Kidney (tissue), 14 donors: ENCODE measurements around the gene COBL. TPM values are rescaled to one million over a fixed set of nuclear protein-coding genes. Genes with fewer than 3 reads are reported as not detected.
"Not testable (repeated sequence)": the region's sequence is repeated elsewhere in the genome, so short reads cannot be mapped to it uniquely, and the experiment has no call there.

Experiments used
- DNase-seq, 5 donors: peaks; one replicate each; pipeline ENCODE4 v3.0.0-alpha.2; 2013 to 2020
- FAIRE-seq: peaks from 2 replicates; lab custom pipeline; 2012; peaks lifted over from hg19 to GRCh38; lab: Jason Lieb, UNC
- H3K27ac ChIP-seq, 2 donors: one replicate each; pipeline ENCODE4 v1.7.0; 2013; ENCODE audit warnings: low read depth in 2 of 2, low read length in 2 of 2, inconsistent platforms in 1 of 2
- H3K27me3 ChIP-seq: one replicate; pipeline ENCODE4 v1.7.1; 2013; ENCODE audit warnings: low read length, inconsistent platforms; ENCODE audit not compliant: control insufficient read depth, insufficient read depth
- H3K36me3 ChIP-seq, 3 donors: one replicate each; pipeline versions ENCODE4 v1.7.0 to v1.7.1; 2013; ENCODE audit warnings: low read length in 3 of 3, control low read depth in 1 of 3, inconsistent platforms in 1 of 3; ENCODE audit not compliant: insufficient read depth in 3 of 3, control insufficient read depth in 2 of 3
- H3K4me1 ChIP-seq, 3 donors: one replicate each; pipeline versions ENCODE4 v1.7.0 to v1.7.1; 2013; ENCODE audit warnings: low read length in 3 of 3, inconsistent platforms in 1 of 3, low read depth in 1 of 3; ENCODE audit not compliant: control insufficient read depth in 2 of 3, insufficient read depth in 2 of 3
- H3K4me3 ChIP-seq, 3 donors: one replicate each; pipeline versions ENCODE4 v1.7.0 to v1.8.1; 2013; ENCODE audit warnings: low read length in 3 of 3, control low read depth in 1 of 3, inconsistent platforms in 1 of 3
- H3K9ac ChIP-seq, 3 donors: one replicate each; pipeline versions ENCODE4 v1.7.0 to v1.7.1; 2013; ENCODE audit warnings: low read length in 3 of 3, control low read depth in 1 of 3, inconsistent platforms in 1 of 3
- H3K9me3 ChIP-seq, 3 donors: one replicate each; pipeline versions ENCODE4 v1.7.0 to v1.7.1; 2013; ENCODE audit warnings: low read length in 3 of 3, control low read depth in 1 of 3, inconsistent platforms in 1 of 3; ENCODE audit not compliant: control insufficient read depth in 2 of 3, insufficient read depth in 1 of 3
- CTCF ChIP-seq: IDR thresholded peaks from 3 replicates; pipeline ENCODE4 v1.5.1; 2012; ENCODE audit warnings: mild to moderate bottlenecking, moderate library complexity, borderline replicate concordance; ENCODE audit not compliant: insufficient read depth; ENCODE audit errors: extremely low read depth
- intact Hi-C: fragments of 100-400 bp; cut with DNase I; formaldehyde crosslinking; loops from one replicate; pipeline ENCODE4 v1.11.1; 2022
- polyA plus RNA-seq: library from polyadenylated mRNA; stranded (reverse); fragments of 350-450 nt; fragmentation: Illumina TruSeq; extraction: RNeasy Lipid Tissue Mini Kit (QIAGEN cat#74804); gene quantifications from one replicate; pipeline ENCODE4 v1.2.3, GENCODE V29; 2014; ENCODE audit warnings: low read depth, low replicate concordance; ENCODE audit not compliant: insufficient read depth
- total RNA-seq: library from RNA; stranded (reverse); fragmentation: NEBNext Ultra II Directional; extraction: Animal tissue kit (Norgen Biotek cat#: 25700); gene quantifications from one replicate; pipeline ENCODE4 v1.2.1, GENCODE V29; 2021
- donor health status: control.
- donor health status: control.
- donor health status: control.
- donor health status: control.
- donor health status: control.
- donor health status: DM: yes; HTN: yes; CAD: no.
- donor health status: Normal renal cell carcinoma (clear cell type).

COBL gene
- total and polyA plus RNA-seq, 2 donors from 2014 or later: 9.8 to 42.7 TPM

- H3K27ac ChIP-seq: no peak overlapping the region
- no peaks in the 10 kb centered on the region for H3K4me1 ChIP-seq
- H3K36me3 ChIP-seq: no peaks in the 10 kb centered on the region
- FAIRE-seq: no peak
- H3K4me3 ChIP-seq: no peak overlapping the region
- H3K27me3 ChIP-seq: no peaks in the 10 kb centered on the region
- no peak overlapping the region for H3K9ac ChIP-seq
- no peak for DNase-seq
- no peaks in the 10 kb centered on the region for H3K9me3 ChIP-seq
- intact Hi-C loops: no loop called here
- no peak for TF ChIP-seq CTCF
Observed at GRCh38 chr7:51213618-51214017, 103.0 kb downstream of the COBL start.

- TF ChIP-seq CTCF: no peak
- no peak for FAIRE-seq
- intact Hi-C loops: no loop called here
- H3K27ac ChIP-seq: no peak overlapping the region
- no peak for DNase-seq
- H3K36me3 ChIP-seq: no peaks in the 10 kb centered on the region
- H3K27me3 ChIP-seq: no peaks in the 10 kb centered on the region
- H3K4me3 ChIP-seq: no peak overlapping the region
- no peaks in the 10 kb centered on the region for H3K9me3 ChIP-seq
- no peaks in the 10 kb centered on the region for H3K4me1 ChIP-seq
- H3K9ac ChIP-seq: no peak overlapping the region
Observed at GRCh38 chr7:51210766-51211165, 105.8 kb downstream of the COBL start.

GRCh38 chr7:51209426-51209825 is 107.2 kb downstream of the COBL start:
- H3K27me3 ChIP-seq: no peaks in the 10 kb centered on the region
- no peaks in the 10 kb centered on the region for H3K9me3 ChIP-seq
- TF ChIP-seq CTCF: no peak
- no peak overlapping the region for H3K9ac ChIP-seq
- H3K27ac ChIP-seq: no peak overlapping the region
- DNase-seq (no peak), FAIRE-seq (no peak)
- no peak overlapping the region for H3K4me3 ChIP-seq
- no peaks in the 10 kb centered on the region for H3K36me3 ChIP-seq
- no peaks in the 10 kb centered on the region for H3K4me1 ChIP-seq
- intact Hi-C loops: no loop called here

GRCh38 chr7:51208125-51208524 is 108.5 kb downstream of the COBL start:
- not testable (repeated sequence) for FAIRE-seq

More at GRCh38 chr7:51208125-51208524, 108.5 kb downstream of the COBL start:
- H3K27ac ChIP-seq, H3K9ac ChIP-seq, H3K4me1 ChIP-seq, H3K9me3 ChIP-seq, intact Hi-C loops, H3K36me3 ChIP-seq, H3K4me3 ChIP-seq, DNase-seq, H3K27me3 ChIP-seq: not testable (repeated sequence)
